ENCODE measurements around the gene HMGA1.

DNA sequence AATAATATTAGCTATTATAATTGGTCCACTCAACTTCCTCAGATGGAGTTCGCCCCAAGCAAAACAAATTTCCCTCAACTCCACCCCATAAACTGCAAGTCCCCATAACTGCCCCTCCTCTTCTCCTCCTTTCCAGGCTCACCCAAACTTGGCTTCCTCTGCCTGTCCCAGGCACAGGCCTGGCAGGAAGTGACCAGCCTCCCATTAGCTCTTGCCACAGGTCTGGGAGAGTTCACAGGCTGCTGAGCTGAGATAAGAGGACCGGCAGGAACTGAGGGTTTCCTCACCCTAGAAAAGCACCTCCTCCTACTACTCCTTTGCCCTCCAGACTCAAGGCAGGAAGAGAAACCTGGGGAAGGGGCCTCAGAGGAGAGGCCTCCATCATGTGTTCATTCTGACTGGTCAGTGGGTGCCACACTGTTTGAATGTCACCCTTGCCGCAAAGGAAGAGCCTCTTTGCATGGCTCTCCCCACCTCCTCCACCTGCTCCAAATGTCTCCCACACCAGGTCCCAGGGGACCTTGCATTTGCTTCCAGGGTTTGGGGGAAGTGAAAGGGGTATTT lies 36.7 kb downstream of the HMGA1 start:
- TF ChIP-seq POLR2A (IDR thresholded peaks at IDR 0.05), result no peak
- TF ChIP-seq, protein P1, sequence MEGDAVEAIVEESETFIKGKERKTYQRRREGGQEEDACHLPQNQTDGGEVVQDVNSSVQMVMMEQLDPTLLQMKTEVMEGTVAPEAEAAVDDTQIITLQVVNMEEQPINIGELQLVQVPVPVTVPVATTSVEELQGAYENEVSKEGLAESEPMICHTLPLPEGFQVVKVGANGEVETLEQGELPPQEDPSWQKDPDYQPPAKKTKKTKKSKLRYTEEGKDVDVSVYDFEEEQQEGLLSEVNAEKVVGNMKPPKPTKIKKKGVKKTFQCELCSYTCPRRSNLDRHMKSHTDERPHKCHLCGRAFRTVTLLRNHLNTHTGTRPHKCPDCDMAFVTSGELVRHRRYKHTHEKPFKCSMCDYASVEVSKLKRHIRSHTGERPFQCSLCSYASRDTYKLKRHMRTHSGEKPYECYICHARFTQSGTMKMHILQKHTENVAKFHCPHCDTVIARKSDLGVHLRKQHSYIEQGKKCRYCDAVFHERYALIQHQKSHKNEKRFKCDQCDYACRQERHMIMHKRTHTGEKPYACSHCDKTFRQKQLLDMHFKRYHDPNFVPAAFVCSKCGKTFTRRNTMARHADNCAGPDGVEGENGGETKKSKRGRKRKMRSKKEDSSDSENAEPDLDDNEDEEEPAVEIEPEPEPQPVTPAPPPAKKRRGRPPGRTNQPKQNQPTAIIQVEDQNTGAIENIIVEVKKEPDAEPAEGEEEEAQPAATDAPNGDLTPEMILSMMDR (IDR thresholded peaks at IDR 0.05), result no peak
